ENCODE data around the gene DNTTIP2. TPM values are rescaled to one million over a fixed set of nuclear protein-coding genes. Genes with fewer than 3 reads are reported as not detected.
"Not testable (repeated sequence)": the region's sequence is repeated elsewhere in the genome, so short reads cannot be mapped to it uniquely, and the experiment has no call there.

The DNTTIP2 gene
- total and polyA plus RNA-seq, 12 donors = 12.9 to 109 (median 40.2) TPM

- intact Hi-C loops (cut with DNase I) = no loop called here
- no peaks in the 10 kb centered on the region for H3K4me1 ChIP-seq (replicated peaks in 1 of 2)
- 87 to 89% (median 89%) methylated on average over 5 of the region's 5 CpGs for WGBS, 4 donors
- DNase-seq = no peak
- no peak overlapping the region for H3K4me3 ChIP-seq
- H3K27me3 ChIP-seq = no peaks in the 10 kb centered on the region
- TF ChIP-seq CTCF (IDR thresholded peaks at IDR 0.05) (no peak), POLR2A (IDR thresholded peaks at IDR 0.05) (no peak)
- no peaks in the 10 kb centered on the region for H3K9me3 ChIP-seq (replicated peaks in 1 of 3)
- peaks cover 0 to 66% of the 10 kb centered on the region in 2 donors for H3K36me3 ChIP-seq (replicated peaks in 1 of 2)
- no peak overlapping the region for H3K27ac ChIP-seq
Observed at GRCh38 chr1:93869653-93870052, 9.4 kb downstream of the DNTTIP2 start.

- H3K27me3 ChIP-seq; H3K27ac ChIP-seq; DNase-seq; H3K4me1 ChIP-seq (replicated peaks in 1 of 2); H3K9me3 ChIP-seq (replicated peaks in 1 of 3); intact Hi-C loops (cut with DNase I); H3K4me3 ChIP-seq: not testable (repeated sequence)
- H3K36me3 ChIP-seq (replicated peaks in 1 of 2) = peaks cover 0 to 55% of the 10 kb centered on the region in 2 donors
- 98 to 100% (median 100%) methylated on average over 1 of the region's 1 CpG for WGBS, 4 donors
Observed at GRCh38 chr1:93868492-93868891, 10.5 kb downstream of the DNTTIP2 start.

GRCh38 chr1:93865253-93865652 is 13.8 kb downstream of the DNTTIP2 start:
- TF ChIP-seq CTCF (IDR thresholded peaks at IDR 0.05) = no peak
- no peak for TF ChIP-seq POLR2A (IDR thresholded peaks at IDR 0.05)
- Histone ChIP-seq H3K36me3 (replicated peaks in 1 of 2) (peaks cover 0 to 22% of the 10 kb centered on the region in 2 donors), H3K4me1 (replicated peaks in 1 of 2) (no peaks in the 10 kb centered on the region), H3K4me3 (no peak overlapping the region), H3K27me3 (no peaks in the 10 kb centered on the region), H3K27ac (no peak overlapping the region), H3K9me3 (replicated peaks in 1 of 3) (no peaks in the 10 kb centered on the region)
- 91 to 94% (median 92%) methylated on average over 5 of the region's 5 CpGs for WGBS, 4 donors
- DNase-seq = no peak
- intact Hi-C loops (cut with DNase I) = no loop called here

- DNase-seq = no peak
- H3K4me3 ChIP-seq = no peak overlapping the region
- H3K9me3 ChIP-seq (replicated peaks in 1 of 3) = no peaks in the 10 kb centered on the region
- no peaks in the 10 kb centered on the region for H3K27me3 ChIP-seq
- whole genome bisulfite sequencing, 4 donors = 55 to 81% (median 66%) methylated on average over 3 of the region's 3 CpGs
- intact Hi-C loops (cut with DNase I) = no loop called here
- TF ChIP-seq POLR2A (IDR thresholded peaks at IDR 0.05) = no peak
- TF ChIP-seq CTCF (IDR thresholded peaks at IDR 0.05) = no peak
- peaks cover 0 to 11% of the 10 kb centered on the region in 2 donors for H3K36me3 ChIP-seq (replicated peaks in 1 of 2)
- H3K4me1 ChIP-seq (replicated peaks in 1 of 2) = no peaks in the 10 kb centered on the region
- H3K27ac ChIP-seq = no peak overlapping the region
Observed at GRCh38 chr1:93864175-93864574, 14.8 kb downstream of the DNTTIP2 start.

GRCh38 chr1:93857653-93858052 is 21.4 kb downstream of the DNTTIP2 start:
- H3K9me3 ChIP-seq (replicated peaks in 1 of 3); H3K27me3 ChIP-seq; intact Hi-C loops (cut with DNase I); DNase-seq; H3K4me3 ChIP-seq; H3K27ac ChIP-seq; H3K4me1 ChIP-seq (replicated peaks in 1 of 2); H3K36me3 ChIP-seq (replicated peaks in 1 of 2): not testable (repeated sequence)
- 57 to 66% (median 65%) methylated on average over 2 to 3 of the region's 3 CpGs for WGBS, 4 donors

- DNase-seq; intact Hi-C loops (cut with DNase I); H3K4me3 ChIP-seq; H3K36me3 ChIP-seq (replicated peaks in 1 of 2); H3K9me3 ChIP-seq (replicated peaks in 1 of 3); H3K27me3 ChIP-seq; H3K27ac ChIP-seq; H3K4me1 ChIP-seq (replicated peaks in 1 of 2): not testable (repeated sequence)
- WGBS, 4 donors = 64 to 87% (median 84%) methylated on average over 3 to 8 of the region's 9 CpGs; no CpG with 5 or more reads in 1 of the 4 donors
Observed at GRCh38 chr1:93855983-93856382, 23.0 kb downstream of the DNTTIP2 start.

Data from adrenal gland (tissue), 12 donors.